WTC11 (cell line): ENCODE measurements around the gene MYO18A. TPM values are rescaled to one million over a fixed set of nuclear protein-coding genes. Genes with fewer than 3 reads are reported as not detected.

Experiments
- ATAC-seq: fragments of 200-7000 bp; cut with Tn5 transposase; 2 replicates; pipeline ENCODE4 v1.10.0; 2021; ENCODE audit warnings: mild to moderate bottlenecking, moderate library complexity
- CTCF ChIA-PET: fragments of 300-600 bp; sonication (Branson Sonifier 250); formaldehyde crosslinking; loops from one replicate; lab custom pipeline; 2021; ENCODE audit warnings: antibody characterized with exemption; lab: Charles Lee
- POLR2A ChIA-PET: fragments of 350-600 bp; sonication (Branson Sonifier 250); formaldehyde crosslinking; loops from one replicate; lab custom pipeline; 2021; ENCODE audit warnings: antibody characterized with exemption; lab: Charles Lee
- DNase-seq: peaks from one replicate; pipeline ENCODE4 v3.0.0; 2021; ENCODE audit warnings: low spot score
- H3K27ac Mint-ChIP-seq: 2 replicates; pipeline ENCODE4 v1.8.0; 2021; ENCODE audit warnings: mixed read lengths
- H3K27me3 Mint-ChIP-seq: 2 replicates; pipeline ENCODE4 v1.8.0; 2021; ENCODE audit warnings: low read depth, mild to moderate bottlenecking, moderate library complexity, mixed read lengths
- H3K36me3 Mint-ChIP-seq: 2 replicates; pipeline ENCODE4 v1.8.0; 2021; ENCODE audit warnings: mixed read lengths
- H3K4me1 Mint-ChIP-seq: 2 replicates; pipeline ENCODE4 v1.8.0; 2022; ENCODE audit warnings: mixed read lengths
- H3K4me3 Mint-ChIP-seq: 2 replicates; pipeline ENCODE4 v1.8.0; 2021; ENCODE audit warnings: mild to moderate bottlenecking, moderate library complexity, mixed read lengths
- H3K9me3 Mint-ChIP-seq: 2 replicates; pipeline ENCODE4 v1.8.0; 2021; ENCODE audit warnings: mixed read lengths
- ATF1 ChIP-seq: sonication (generic); formaldehyde crosslinking; IDR thresholded peaks from 2 replicates; pipeline ENCODE4 v1.8.1; 2023; ENCODE audit warnings: mild to moderate bottlenecking, moderate library complexity, missing genetic modification reagents
- ELF4 ChIP-seq: sonication (generic); formaldehyde crosslinking; IDR thresholded peaks from 2 replicates; pipeline ENCODE4 v1.8.1; 2022; ENCODE audit warnings: low read depth, mild to moderate bottlenecking, moderate library complexity, missing genetic modification reagents
- ESRRA ChIP-seq: sonication (generic); formaldehyde crosslinking; IDR thresholded peaks from 2 replicates; pipeline ENCODE4 v1.8.1; 2022; ENCODE audit warnings: mild to moderate bottlenecking, missing genetic modification reagents, borderline replicate concordance
- FOXP1 ChIP-seq: sonication (generic); formaldehyde crosslinking; IDR thresholded peaks from 2 replicates; pipeline ENCODE4 v1.8.0; 2022; ENCODE audit warnings: missing genetic modification reagents, mild to moderate bottlenecking, moderate library complexity, borderline replicate concordance
- GTF2I ChIP-seq: fragments of 250-450 bp; sonication (Bioruptor Pico); conservative IDR thresholded peaks from 2 replicates; pipeline ENCODE4 v1.4.0; 2021; ENCODE audit warnings: mild to moderate bottlenecking
- JAZF1 ChIP-seq: fragments of 250-450 bp; sonication (Bioruptor Pico); IDR thresholded peaks from 2 replicates; pipeline ENCODE4 v1.9.0; 2021; ENCODE audit warnings: moderate library complexity, mild to moderate bottlenecking, inconsistent platforms
- MXD4 ChIP-seq: fragments of 250-450 bp; sonication (Bioruptor Pico); IDR thresholded peaks from 2 replicates; pipeline ENCODE4 v1.8.0; 2021; ENCODE audit warnings: mild to moderate bottlenecking, moderate library complexity, borderline replicate concordance
- NFYB ChIP-seq: sonication (generic); formaldehyde crosslinking; conservative IDR thresholded peaks from 2 replicates; pipeline ENCODE4 v1.8.0; 2022; ENCODE audit warnings: low read depth, missing genetic modification reagents
- RELA ChIP-seq: sonication (generic); formaldehyde crosslinking; IDR thresholded peaks from 2 replicates; pipeline ENCODE4 v1.8.1; 2022; ENCODE audit warnings: missing genetic modification reagents, mild to moderate bottlenecking, borderline replicate concordance
- ZBTB21 ChIP-seq: sonication (generic); formaldehyde crosslinking; IDR thresholded peaks from 2 replicates; pipeline ENCODE4 v1.8.1; 2023; ENCODE audit warnings: mild to moderate bottlenecking, missing genetic modification reagents, borderline replicate concordance
- total RNA-seq: library from RNA; stranded (reverse); gene quantifications from 3 replicates; pipeline ENCODE4 v1.2.3, GENCODE V29; 2021
- TF ChIP-seq, protein P1 (sequence below): sonication (generic); formaldehyde crosslinking; conservative IDR thresholded peaks from 2 replicates; pipeline ENCODE4 v1.8.1; 2023; ENCODE audit warnings: mild to moderate bottlenecking, low read depth, missing genetic modification reagents, moderate library complexity
- TF ChIP-seq, protein P2 (sequence below): sonication (generic); formaldehyde crosslinking; IDR thresholded peaks from 2 replicates; pipeline ENCODE4 v1.8.1; 2023; ENCODE audit warnings: mild to moderate bottlenecking, missing genetic modification reagents
- TF ChIP-seq, protein P3 (sequence below): fragments of 250-450 bp; sonication (Bioruptor Pico); IDR thresholded peaks from 2 replicates; pipeline ENCODE4 v1.9.0; 2021; ENCODE audit warnings: mild to moderate bottlenecking
- TF ChIP-seq, protein P4 (sequence below): sonication (generic); formaldehyde crosslinking; IDR thresholded peaks from 2 replicates; pipeline ENCODE4 v1.8.0; 2022; ENCODE audit warnings: mild to moderate bottlenecking, missing genetic modification reagents
- TF ChIP-seq, protein P5 (sequence below): sonication (generic); formaldehyde crosslinking; IDR thresholded peaks from 2 replicates; pipeline ENCODE4 v1.8.1; 2023; ENCODE audit warnings: mild to moderate bottlenecking, moderate library complexity, missing genetic modification reagents
- TF ChIP-seq, protein P6 (sequence below): fragments of 250-450 bp; sonication (Bioruptor Pico); IDR thresholded peaks from 2 replicates; pipeline ENCODE4 v1.9.0; 2021; ENCODE audit warnings: mild to moderate bottlenecking, borderline replicate concordance

MYO18A gene
- total RNA-seq, 1 experiment from 2014 or later = 54.9 TPM

DNA sequence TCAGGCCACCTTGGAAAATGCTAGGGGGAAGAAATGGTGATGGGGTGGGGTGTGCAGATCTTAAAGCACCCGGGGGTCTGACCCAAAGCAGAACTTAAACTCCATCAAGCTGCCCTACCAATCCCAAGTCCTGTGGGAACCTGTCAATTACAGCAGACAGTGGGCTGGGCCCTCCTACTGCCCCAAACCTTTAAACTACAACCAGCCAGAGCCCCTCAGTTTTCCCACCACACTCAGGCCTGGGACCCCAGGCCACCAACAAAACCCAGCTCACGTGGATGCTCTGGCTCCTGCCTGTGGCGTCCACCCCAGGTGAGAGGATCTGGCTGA lies 2.7 kb downstream of the MYO18A start:
- Mint-ChIP-seq H3K4me1 (peaks cover 32% of the 10 kb centered on the region), H3K9me3 (0 out of 2 replicates have a peak, but pooled peaks cover 2% of the 10 kb centered on the region), H3K36me3 (peaks cover 3% of the 10 kb centered on the region; the same call in 1 of the 2 replicates), H3K27ac (peak overlapping the region; percentile 91), H3K27me3 (peaks cover 14% of the 10 kb centered on the region), H3K4me3 (peak overlapping the region; percentile 81)
- ChIA-PET POLR2A (interaction anchor here (0.9 to 4.0 kb wide), 5 partner anchors 28 to 117 kb away, joined by 3 to 29 read pairs (median 4); partner anchors contain the start of gene NUFIP2), CTCF (interaction anchor here (0.7 to 10.2 kb wide), 10 partner anchors 14 to 440 kb away, joined by 3 to 464 read pairs (median 5); no protein-coding TSS in a partner anchor)
- no peak for ATAC-seq
- no peak for DNase-seq
- TF ChIP-seq ESRRA (CRISPR knock-in tag) = no peak
- no peak for TF ChIP-seq FOXP1 (CRISPR knock-in tag)
- TF ChIP-seq, protein P1, sequence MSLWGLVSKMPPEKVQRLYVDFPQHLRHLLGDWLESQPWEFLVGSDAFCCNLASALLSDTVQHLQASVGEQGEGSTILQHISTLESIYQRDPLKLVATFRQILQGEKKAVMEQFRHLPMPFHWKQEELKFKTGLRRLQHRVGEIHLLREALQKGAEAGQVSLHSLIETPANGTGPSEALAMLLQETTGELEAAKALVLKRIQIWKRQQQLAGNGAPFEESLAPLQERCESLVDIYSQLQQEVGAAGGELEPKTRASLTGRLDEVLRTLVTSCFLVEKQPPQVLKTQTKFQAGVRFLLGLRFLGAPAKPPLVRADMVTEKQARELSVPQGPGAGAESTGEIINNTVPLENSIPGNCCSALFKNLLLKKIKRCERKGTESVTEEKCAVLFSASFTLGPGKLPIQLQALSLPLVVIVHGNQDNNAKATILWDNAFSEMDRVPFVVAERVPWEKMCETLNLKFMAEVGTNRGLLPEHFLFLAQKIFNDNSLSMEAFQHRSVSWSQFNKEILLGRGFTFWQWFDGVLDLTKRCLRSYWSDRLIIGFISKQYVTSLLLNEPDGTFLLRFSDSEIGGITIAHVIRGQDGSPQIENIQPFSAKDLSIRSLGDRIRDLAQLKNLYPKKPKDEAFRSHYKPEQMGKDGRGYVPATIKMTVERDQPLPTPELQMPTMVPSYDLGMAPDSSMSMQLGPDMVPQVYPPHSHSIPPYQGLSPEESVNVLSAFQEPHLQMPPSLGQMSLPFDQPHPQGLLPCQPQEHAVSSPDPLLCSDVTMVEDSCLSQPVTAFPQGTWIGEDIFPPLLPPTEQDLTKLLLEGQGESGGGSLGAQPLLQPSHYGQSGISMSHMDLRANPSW = no peak
- TF ChIP-seq, protein P2, sequence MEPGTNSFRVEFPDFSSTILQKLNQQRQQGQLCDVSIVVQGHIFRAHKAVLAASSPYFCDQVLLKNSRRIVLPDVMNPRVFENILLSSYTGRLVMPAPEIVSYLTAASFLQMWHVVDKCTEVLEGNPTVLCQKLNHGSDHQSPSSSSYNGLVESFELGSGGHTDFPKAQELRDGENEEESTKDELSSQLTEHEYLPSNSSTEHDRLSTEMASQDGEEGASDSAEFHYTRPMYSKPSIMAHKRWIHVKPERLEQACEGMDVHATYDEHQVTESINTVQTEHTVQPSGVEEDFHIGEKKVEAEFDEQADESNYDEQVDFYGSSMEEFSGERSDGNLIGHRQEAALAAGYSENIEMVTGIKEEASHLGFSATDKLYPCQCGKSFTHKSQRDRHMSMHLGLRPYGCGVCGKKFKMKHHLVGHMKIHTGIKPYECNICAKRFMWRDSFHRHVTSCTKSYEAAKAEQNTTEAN (CRISPR knock-in tag) = no peak
- TF ChIP-seq, protein P3, sequence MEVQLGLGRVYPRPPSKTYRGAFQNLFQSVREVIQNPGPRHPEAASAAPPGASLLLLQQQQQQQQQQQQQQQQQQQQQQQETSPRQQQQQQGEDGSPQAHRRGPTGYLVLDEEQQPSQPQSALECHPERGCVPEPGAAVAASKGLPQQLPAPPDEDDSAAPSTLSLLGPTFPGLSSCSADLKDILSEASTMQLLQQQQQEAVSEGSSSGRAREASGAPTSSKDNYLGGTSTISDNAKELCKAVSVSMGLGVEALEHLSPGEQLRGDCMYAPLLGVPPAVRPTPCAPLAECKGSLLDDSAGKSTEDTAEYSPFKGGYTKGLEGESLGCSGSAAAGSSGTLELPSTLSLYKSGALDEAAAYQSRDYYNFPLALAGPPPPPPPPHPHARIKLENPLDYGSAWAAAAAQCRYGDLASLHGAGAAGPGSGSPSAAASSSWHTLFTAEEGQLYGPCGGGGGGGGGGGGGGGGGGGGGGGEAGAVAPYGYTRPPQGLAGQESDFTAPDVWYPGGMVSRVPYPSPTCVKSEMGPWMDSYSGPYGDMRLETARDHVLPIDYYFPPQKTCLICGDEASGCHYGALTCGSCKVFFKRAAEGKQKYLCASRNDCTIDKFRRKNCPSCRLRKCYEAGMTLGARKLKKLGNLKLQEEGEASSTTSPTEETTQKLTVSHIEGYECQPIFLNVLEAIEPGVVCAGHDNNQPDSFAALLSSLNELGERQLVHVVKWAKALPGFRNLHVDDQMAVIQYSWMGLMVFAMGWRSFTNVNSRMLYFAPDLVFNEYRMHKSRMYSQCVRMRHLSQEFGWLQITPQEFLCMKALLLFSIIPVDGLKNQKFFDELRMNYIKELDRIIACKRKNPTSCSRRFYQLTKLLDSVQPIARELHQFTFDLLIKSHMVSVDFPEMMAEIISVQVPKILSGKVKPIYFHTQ (CRISPR knock-in tag) = no peak
- TF ChIP-seq, protein P4, sequence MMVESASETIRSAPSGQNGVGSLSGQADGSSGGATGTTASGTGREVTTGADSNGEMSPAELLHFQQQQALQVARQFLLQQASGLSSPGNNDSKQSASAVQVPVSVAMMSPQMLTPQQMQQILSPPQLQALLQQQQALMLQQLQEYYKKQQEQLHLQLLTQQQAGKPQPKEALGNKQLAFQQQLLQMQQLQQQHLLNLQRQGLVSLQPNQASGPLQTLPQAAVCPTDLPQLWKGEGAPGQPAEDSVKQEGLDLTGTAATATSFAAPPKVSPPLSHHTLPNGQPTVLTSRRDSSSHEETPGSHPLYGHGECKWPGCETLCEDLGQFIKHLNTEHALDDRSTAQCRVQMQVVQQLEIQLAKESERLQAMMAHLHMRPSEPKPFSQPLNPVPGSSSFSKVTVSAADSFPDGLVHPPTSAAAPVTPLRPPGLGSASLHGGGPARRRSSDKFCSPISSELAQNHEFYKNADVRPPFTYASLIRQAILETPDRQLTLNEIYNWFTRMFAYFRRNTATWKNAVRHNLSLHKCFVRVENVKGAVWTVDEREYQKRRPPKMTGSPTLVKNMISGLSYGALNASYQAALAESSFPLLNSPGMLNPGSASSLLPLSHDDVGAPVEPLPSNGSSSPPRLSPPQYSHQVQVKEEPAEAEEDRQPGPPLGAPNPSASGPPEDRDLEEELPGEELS (CRISPR knock-in tag) = no peak
- TF ChIP-seq ZBTB21 (CRISPR knock-in tag) = no peak
- no peak for TF ChIP-seq NFYB (CRISPR knock-in tag)
- TF ChIP-seq RELA = no peak
- no peak for TF ChIP-seq MXD4 (CRISPR knock-in tag)
- TF ChIP-seq ELF4 (CRISPR knock-in tag) = no peak
- no peak for TF ChIP-seq JAZF1 (CRISPR knock-in tag)
- TF ChIP-seq ATF1 = no peak

DNA sequence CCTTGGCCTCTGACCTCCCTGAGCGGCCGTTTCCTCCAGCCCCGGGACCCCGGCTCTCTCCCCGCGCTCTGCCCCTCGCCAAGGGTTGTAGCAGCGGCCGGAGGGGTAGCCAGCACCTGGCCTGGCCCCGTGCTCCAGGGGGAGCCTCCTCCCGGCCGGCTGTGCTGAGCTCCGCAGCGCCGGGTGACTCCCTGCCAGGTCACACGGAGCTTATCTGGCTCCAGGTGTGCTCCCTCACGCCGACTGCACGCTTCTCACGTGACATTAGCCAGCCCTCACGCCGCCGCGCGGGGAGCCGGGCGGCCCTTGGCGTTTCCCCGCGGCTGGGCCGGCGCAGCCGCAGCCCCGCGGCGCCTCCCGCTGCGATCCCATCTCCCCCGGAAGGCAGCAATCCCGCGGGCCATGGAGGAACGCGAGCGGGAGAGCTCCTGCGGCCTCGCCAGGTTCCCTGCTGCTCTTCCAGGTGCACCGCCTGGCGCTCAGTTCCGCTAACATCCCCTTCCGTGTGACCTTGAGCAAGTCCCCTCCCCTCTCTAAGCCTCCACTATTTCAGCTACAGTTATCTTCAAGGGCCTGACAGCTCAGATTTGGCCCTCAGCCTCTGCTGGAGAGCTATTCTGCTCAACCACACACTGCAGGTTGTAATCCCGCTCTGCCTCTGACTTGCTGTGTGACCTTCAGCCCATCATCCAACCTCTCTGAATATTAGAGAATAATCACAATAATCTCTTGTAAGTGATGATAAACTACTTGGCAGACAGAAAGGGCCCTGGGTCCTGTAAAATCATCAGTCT lies 3.4 kb downstream of the MYO18A start:
- peaks cover 3% of the 10 kb centered on the region; the same call in 1 of the 2 replicates for H3K36me3 Mint-ChIP-seq
- H3K27me3 Mint-ChIP-seq = peaks cover 12% of the 10 kb centered on the region
- ChIA-PET POLR2A (interaction anchor here (0.5 to 1.3 kb wide), 5 partner anchors 28 to 117 kb away, joined by 3 to 6 read pairs (median 4); partner anchors contain the start of gene NUFIP2), CTCF (interaction anchor here (0.7 to 10.2 kb wide), 15 partner anchors 13 to 442 kb away, joined by 3 to 464 read pairs (median 4); no protein-coding TSS in a partner anchor)
- H3K27ac Mint-ChIP-seq = peak overlapping the region; percentile 91
- DNase-seq (peak; percentile 60), ATAC-seq (peak; percentile 6)
- no peaks in the 10 kb centered on the region for H3K9me3 Mint-ChIP-seq
- peak overlapping the region; percentile 81 for H3K4me3 Mint-ChIP-seq
- peaks cover 32% of the 10 kb centered on the region for H3K4me1 Mint-ChIP-seq
- TF ChIP-seq, protein P5, sequence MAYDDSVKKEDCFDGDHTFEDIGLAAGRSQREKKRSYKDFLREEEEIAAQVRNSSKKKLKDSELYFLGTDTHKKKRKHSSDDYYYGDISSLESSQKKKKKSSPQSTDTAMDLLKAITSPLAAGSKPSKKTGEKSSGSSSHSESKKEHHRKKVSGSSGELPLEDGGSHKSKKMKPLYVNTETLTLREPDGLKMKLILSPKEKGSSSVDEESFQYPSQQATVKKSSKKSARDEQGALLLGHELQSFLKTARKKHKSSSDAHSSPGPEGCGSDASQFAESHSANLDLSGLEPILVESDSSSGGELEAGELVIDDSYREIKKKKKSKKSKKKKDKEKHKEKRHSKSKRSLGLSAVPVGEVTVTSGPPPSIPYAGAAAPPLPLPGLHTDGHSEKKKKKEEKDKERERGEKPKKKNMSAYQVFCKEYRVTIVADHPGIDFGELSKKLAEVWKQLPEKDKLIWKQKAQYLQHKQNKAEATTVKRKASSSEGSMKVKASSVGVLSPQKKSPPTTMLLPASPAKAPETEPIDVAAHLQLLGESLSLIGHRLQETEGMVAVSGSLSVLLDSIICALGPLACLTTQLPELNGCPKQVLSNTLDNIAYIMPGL (CRISPR knock-in tag) = peak; percentile 16; the same call in 1 of the 2 replicates
- TF ChIP-seq, protein P6, sequence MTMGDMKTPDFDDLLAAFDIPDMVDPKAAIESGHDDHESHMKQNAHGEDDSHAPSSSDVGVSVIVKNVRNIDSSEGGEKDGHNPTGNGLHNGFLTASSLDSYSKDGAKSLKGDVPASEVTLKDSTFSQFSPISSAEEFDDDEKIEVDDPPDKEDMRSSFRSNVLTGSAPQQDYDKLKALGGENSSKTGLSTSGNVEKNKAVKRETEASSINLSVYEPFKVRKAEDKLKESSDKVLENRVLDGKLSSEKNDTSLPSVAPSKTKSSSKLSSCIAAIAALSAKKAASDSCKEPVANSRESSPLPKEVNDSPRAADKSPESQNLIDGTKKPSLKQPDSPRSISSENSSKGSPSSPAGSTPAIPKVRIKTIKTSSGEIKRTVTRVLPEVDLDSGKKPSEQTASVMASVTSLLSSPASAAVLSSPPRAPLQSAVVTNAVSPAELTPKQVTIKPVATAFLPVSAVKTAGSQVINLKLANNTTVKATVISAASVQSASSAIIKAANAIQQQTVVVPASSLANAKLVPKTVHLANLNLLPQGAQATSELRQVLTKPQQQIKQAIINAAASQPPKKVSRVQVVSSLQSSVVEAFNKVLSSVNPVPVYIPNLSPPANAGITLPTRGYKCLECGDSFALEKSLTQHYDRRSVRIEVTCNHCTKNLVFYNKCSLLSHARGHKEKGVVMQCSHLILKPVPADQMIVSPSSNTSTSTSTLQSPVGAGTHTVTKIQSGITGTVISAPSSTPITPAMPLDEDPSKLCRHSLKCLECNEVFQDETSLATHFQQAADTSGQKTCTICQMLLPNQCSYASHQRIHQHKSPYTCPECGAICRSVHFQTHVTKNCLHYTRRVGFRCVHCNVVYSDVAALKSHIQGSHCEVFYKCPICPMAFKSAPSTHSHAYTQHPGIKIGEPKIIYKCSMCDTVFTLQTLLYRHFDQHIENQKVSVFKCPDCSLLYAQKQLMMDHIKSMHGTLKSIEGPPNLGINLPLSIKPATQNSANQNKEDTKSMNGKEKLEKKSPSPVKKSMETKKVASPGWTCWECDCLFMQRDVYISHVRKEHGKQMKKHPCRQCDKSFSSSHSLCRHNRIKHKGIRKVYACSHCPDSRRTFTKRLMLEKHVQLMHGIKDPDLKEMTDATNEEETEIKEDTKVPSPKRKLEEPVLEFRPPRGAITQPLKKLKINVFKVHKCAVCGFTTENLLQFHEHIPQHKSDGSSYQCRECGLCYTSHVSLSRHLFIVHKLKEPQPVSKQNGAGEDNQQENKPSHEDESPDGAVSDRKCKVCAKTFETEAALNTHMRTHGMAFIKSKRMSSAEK = no peak
- TF ChIP-seq FOXP1 (CRISPR knock-in tag) (0 out of 2 replicates have a peak, but pooled peaks have one; percentile 32), ATF1 (no peak), MXD4 (CRISPR knock-in tag) (no peak), ZBTB21 (CRISPR knock-in tag) (no peak), GTF2I (CRISPR knock-in tag) (peak; percentile 92)
